Measurements from ENCODE around the gene MTHFD2L.
"Not testable (repeated sequence)": the region's sequence is repeated elsewhere in the genome, so short reads cannot be mapped to it uniquely, and the experiment has no call there.

Gene MTHFD2L

GRCh38 chr4:74338792-74339333 lies 180.9 kb downstream of the MTHFD2L start:
- no peak for TF ChIP-seq CTCF (IDR thresholded peaks at IDR 0.05; ENCODE audit: control insufficient read depth, extremely low read depth, insufficient read depth)
- DNase-seq (ENCODE audit: low read depth): no peak
- no peak overlapping the region for H3K4me3 ChIP-seq (ENCODE audit: low read depth, low read length)

DNA sequence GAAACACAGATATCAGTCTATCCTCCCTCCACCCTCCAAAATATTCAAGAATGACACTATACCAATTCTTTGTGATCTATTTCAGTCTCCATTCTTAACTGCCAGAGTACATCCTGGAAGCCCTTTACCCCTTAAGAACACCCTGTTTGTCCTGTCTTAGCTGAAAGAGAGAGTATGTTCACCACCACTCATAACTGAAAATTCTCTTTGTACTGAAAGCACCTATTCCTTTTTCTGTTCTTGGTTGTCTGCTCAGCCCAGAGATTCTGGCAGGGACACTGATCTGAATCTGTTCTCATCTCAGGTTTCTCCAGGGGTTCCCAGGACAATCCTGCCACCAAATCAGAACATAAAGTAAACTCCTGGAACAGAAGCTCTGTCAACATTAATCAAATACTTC lies 181.6 kb downstream of the MTHFD2L start:
- DNase-seq (ENCODE audit: low read depth): no peak
- no peak for TF ChIP-seq CTCF (IDR thresholded peaks at IDR 0.05; ENCODE audit: control insufficient read depth, extremely low read depth, insufficient read depth)
- H3K4me3 ChIP-seq (ENCODE audit: low read depth, low read length): no peak overlapping the region

DNA sequence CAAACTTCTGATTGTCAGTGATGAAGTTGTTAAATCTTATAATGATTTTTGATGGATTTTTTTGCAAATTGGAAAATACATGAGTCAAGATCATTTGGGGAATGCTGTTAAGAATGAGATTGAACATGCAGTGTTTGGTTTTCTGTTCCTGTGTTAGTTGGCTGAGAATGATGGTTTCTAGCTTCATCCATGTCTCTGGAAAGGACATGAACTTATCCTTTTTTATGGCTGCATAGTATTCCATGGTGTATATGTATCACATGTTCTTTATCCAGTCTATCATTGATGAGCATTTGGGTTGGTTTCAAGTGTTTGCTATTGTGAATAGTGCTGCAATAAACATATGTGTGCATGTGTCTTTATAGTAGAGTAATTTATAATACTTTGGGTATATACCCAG lies 182.5 kb downstream of the MTHFD2L start:
- not testable (repeated sequence) for DNase-seq (ENCODE audit: low read depth); H3K4me3 ChIP-seq (ENCODE audit: low read depth, low read length)

GRCh38 chr4:74344031-74344430 lies 186.1 kb downstream of the MTHFD2L start:
- DNase-seq (ENCODE audit: low read depth): no peak
- TF ChIP-seq CTCF (IDR thresholded peaks at IDR 0.05; ENCODE audit: control insufficient read depth, extremely low read depth, insufficient read depth): no peak
- no peak overlapping the region for H3K4me3 ChIP-seq (ENCODE audit: low read depth, low read length)

All from LNCaP clone FGC (cell line).